Vagina (tissue), 2 donors: ENCODE data around the gene CSTPP1. TPM values are rescaled to one million over a fixed set of nuclear protein-coding genes. Genes with fewer than 3 reads are reported as not detected.

ENCODE experiments used
- DNase-seq, 2 donors: peaks; one replicate each; pipeline ENCODE4 v3.0.0-alpha.2; 2017; ENCODE audit errors: extremely low spot score in 2 of 2
- H3K27ac ChIP-seq: fragments of 200-600 bp; sonication (generic); one replicate; pipeline ENCODE4 v1.5.1; 2019
- H3K27me3 ChIP-seq: fragments of 200-600 bp; sonication (generic); one replicate; pipeline ENCODE4 v1.5.1; 2019
- H3K36me3 ChIP-seq, 2 donors: fragments of 200-600 bp; sonication (generic); one replicate each; pipeline ENCODE4 v1.5.1; 2017 to 2019
- H3K4me1 ChIP-seq: fragments of 200-600 bp; sonication (generic); one replicate; pipeline ENCODE4 v1.5.1; 2019
- H3K4me3 ChIP-seq, 2 donors: fragments of 200-600 bp; sonication (generic); 1 replicate in 1 of 2; 2 replicates in 1 of 2; pipeline ENCODE4 v1.5.1; 2016 to 2019
- H3K9me3 ChIP-seq: fragments of 200-600 bp; sonication (generic); one replicate; pipeline ENCODE4 v1.5.1; 2019
- CTCF ChIP-seq, 3 experiments: fragments of 450-650 bp in 2 of 3; fragments of 200-600 bp in 1 of 3; sonication (generic) in 1 of 3; IDR thresholded peaks; one replicate each; pipeline ENCODE4 v1.5.1; 2017 to 2019; ENCODE audit warnings: antibody characterized with exemption in 3 of 3, mild to moderate bottlenecking in 2 of 3, moderate library complexity in 2 of 3
- POLR2A ChIP-seq, 2 donors: fragments of 450-650 bp; IDR thresholded peaks; one replicate each; pipeline ENCODE4 v1.6.1; 2017; ENCODE audit warnings: antibody characterized with exemption in 2 of 2, mild to moderate bottlenecking in 2 of 2, moderate library complexity in 2 of 2
- POLR2AphosphoS5 ChIP-seq, 2 donors: sonication (generic); formaldehyde crosslinking; IDR thresholded peaks; one replicate each; pipeline ENCODE4 v1.9.0; 2017; ENCODE audit warnings: antibody characterized with exemption in 2 of 2, mild to moderate bottlenecking in 2 of 2, low read depth in 1 of 2; ENCODE audit not compliant: insufficient read depth in 1 of 2
- intact Hi-C: fragments of 100-400 bp; cut with DNase I; formaldehyde crosslinking; loops from one replicate; pipeline ENCODE4 v1.15.1; 2023
- total RNA-seq: library from RNA; depleted of rRNA; stranded (reverse); fragments of >200 nt; gene quantifications from one replicate; pipeline ENCODE4 v1.2.3, GENCODE V29; 2016

The CSTPP1 gene
- total RNA-seq, 1 donor from 2014 or later: 30.7 TPM

- no peak overlapping the region for H3K27ac ChIP-seq
- no peaks in the 10 kb centered on the region for H3K9me3 ChIP-seq
- TF ChIP-seq CTCF (IDR thresholded peaks at IDR 0.05): no peak
- no peak for TF ChIP-seq POLR2A (IDR thresholded peaks at IDR 0.05)
- no peak for TF ChIP-seq POLR2AphosphoS5 (IDR thresholded peaks at IDR 0.05; ENCODE audit: insufficient read depth in 1 of 2, low read depth in 1 of 2)
- H3K4me1 ChIP-seq: peaks cover 36% of the 10 kb centered on the region
- no peak overlapping the region for H3K4me3 ChIP-seq
- intact Hi-C loops: no loop called here
- no peak for DNase-seq
- no peaks in the 10 kb centered on the region for H3K27me3 ChIP-seq
- H3K36me3 ChIP-seq: peaks cover 0 to 11% of the 10 kb centered on the region in 2 donors
Observed at GRCh38 chr11:47182380-47182779, 245.8 kb downstream of the CSTPP1 start.

GRCh38 chr11:47183031-47183856, 246.7 kb downstream of the CSTPP1 start:
- intact Hi-C loops: no loop called here
- Histone ChIP-seq H3K9me3 (no peaks in the 10 kb centered on the region), H3K27me3 (no peaks in the 10 kb centered on the region), H3K27ac (no peak overlapping the region), H3K36me3 (peaks cover 0 to 11% of the 10 kb centered on the region in 2 donors), H3K4me3 (no peak overlapping the region), H3K4me1 (peaks cover 34% of the 10 kb centered on the region)
- TF ChIP-seq CTCF (IDR thresholded peaks at IDR 0.05) (no peak), POLR2AphosphoS5 (IDR thresholded peaks at IDR 0.05; ENCODE audit: insufficient read depth in 1 of 2, low read depth in 1 of 2) (no peak), POLR2A (IDR thresholded peaks at IDR 0.05) (no peak)
- no peak for DNase-seq

- Histone ChIP-seq H3K9me3 (no peaks in the 10 kb centered on the region), H3K27me3 (no peaks in the 10 kb centered on the region), H3K4me3 (no peak overlapping the region), H3K4me1 (peaks cover 34% of the 10 kb centered on the region), H3K27ac (no peak overlapping the region), H3K36me3 (peaks cover 0 to 11% of the 10 kb centered on the region in 2 donors)
- no peak for DNase-seq
- intact Hi-C loops: no loop called here
- TF ChIP-seq POLR2AphosphoS5 (IDR thresholded peaks at IDR 0.05; ENCODE audit: insufficient read depth in 1 of 2, low read depth in 1 of 2) (no peak), POLR2A (IDR thresholded peaks at IDR 0.05) (no peak), CTCF (IDR thresholded peaks at IDR 0.05) (no peak)
Observed at GRCh38 chr11:47183969-47184368, 247.4 kb downstream of the CSTPP1 start.

- Histone ChIP-seq H3K27ac (peak overlapping the region; percentile 93), H3K4me3 (peak overlapping the region; percentile 64 to 79), H3K9me3 (no peaks in the 10 kb centered on the region), H3K27me3 (no peaks in the 10 kb centered on the region), H3K4me1 (peaks cover 34% of the 10 kb centered on the region), H3K36me3 (peaks cover 0 to 4% of the 10 kb centered on the region in 2 donors)
- intact Hi-C loops: no loop called here
- TF ChIP-seq POLR2AphosphoS5 (IDR thresholded peaks at IDR 0.05; ENCODE audit: insufficient read depth in 1 of 2, low read depth in 1 of 2) (no peak), CTCF (IDR thresholded peaks at IDR 0.05) (no peak), POLR2A (IDR thresholded peaks at IDR 0.05) (no peak)
- DNase-seq: no peak
Observed at GRCh38 chr11:47184711-47185304, 248.2 kb downstream of the CSTPP1 start.
